GM10266 (cell line): ENCODE results near the gene ABCG1.

Source experiments
- DNase-seq: peaks from one replicate; pipeline ENCODE4 v3.0.0; 2012; ENCODE audit errors: extremely low spot score
- CTCF ChIP-seq: IDR thresholded peaks from 2 replicates; pipeline ENCODE4 v1.5.1; 2012; ENCODE audit warnings: mild to moderate bottlenecking, low read depth; ENCODE audit not compliant: control insufficient read depth, insufficient read depth; ENCODE audit errors: missing control alignments

ABCG1 gene

GRCh38 chr21:42193721-42194120 lies 25.2 kb upstream of the ABCG1 start:
- no peak for TF ChIP-seq CTCF
- DNase-seq = no peak

GRCh38 chr21:42194863-42195262 lies 24.1 kb upstream of the ABCG1 start:
- TF ChIP-seq CTCF = no peak
- DNase-seq = no peak

- DNase-seq = no peak
- TF ChIP-seq CTCF = no peak
Observed at GRCh38 chr21:42195378-42196031, 23.4 kb upstream of the ABCG1 start.

- no peak for TF ChIP-seq CTCF
- DNase-seq = no peak
Observed at GRCh38 chr21:42198929-42199867, 19.7 kb upstream of the ABCG1 start.

GRCh38 chr21:42199868-42200463 lies 19.0 kb upstream of the ABCG1 start:
- no peak for TF ChIP-seq CTCF
- no peak for DNase-seq

GRCh38 chr21:42200906-42201614 lies 17.9 kb upstream of the ABCG1 start:
- no peak for TF ChIP-seq CTCF
- no peak for DNase-seq
